Limb (tissue), 2 donors: ENCODE data around the gene EMC7.
"Not testable (repeated sequence)": the region's sequence is repeated elsewhere in the genome, so short reads cannot be mapped to it uniquely, and the experiment has no call there.

ENCODE experiments used
- DNase-seq, 2 donors: peaks; one replicate each; pipeline ENCODE4 v3.0.0-alpha.2; 2016; ENCODE audit errors: extremely low spot score in 2 of 2

EMC7 gene

GRCh38 chr15:34085746-34086145, 15.9 kb downstream of the EMC7 start:
- no peak for DNase-seq

- DNase-seq: no peak
These were observed 17.6 kb downstream of the EMC7 start for GRCh38 chr15:34084086-34084485.

GRCh38 chr15:34079904-34080303, 21.8 kb downstream of the EMC7 start:
- no peak for DNase-seq

GRCh38 chr15:34078900-34079299, 22.8 kb downstream of the EMC7 start:
- no peak for DNase-seq

- no peak for DNase-seq
These were observed 24.9 kb downstream of the EMC7 start for GRCh38 chr15:34076785-34077184.

- DNase-seq: no peak
These were observed 31.7 kb downstream of the EMC7 start for GRCh38 chr15:34070003-34070402.

GRCh38 chr15:34065941-34066340, 35.7 kb downstream of the EMC7 start:
- no peak for DNase-seq

- DNase-seq: no peak
These were observed 36.4 kb downstream of the EMC7 start for GRCh38 chr15:34065261-34065660.

- no peak for DNase-seq
These were observed 37.2 kb downstream of the EMC7 start for GRCh38 chr15:34064438-34064837.

GRCh38 chr15:34059946-34060345, 41.7 kb downstream of the EMC7 start:
- DNase-seq: no peak

GRCh38 chr15:34059476-34059875, 42.2 kb downstream of the EMC7 start:
- no peak for DNase-seq

- no peak for DNase-seq
These were observed 44.8 kb downstream of the EMC7 start for GRCh38 chr15:34056911-34057310.

- DNase-seq: no peak
These were observed 45.6 kb downstream of the EMC7 start for GRCh38 chr15:34055868-34056595.

- no peak for DNase-seq
These were observed 47.5 kb downstream of the EMC7 start for GRCh38 chr15:34054081-34054707.

GRCh38 chr15:34050385-34050784, 51.3 kb downstream of the EMC7 start:
- not testable (repeated sequence) for DNase-seq

GRCh38 chr15:34049112-34049511, 52.5 kb downstream of the EMC7 start:
- DNase-seq: no peak

GRCh38 chr15:34047893-34048775, 53.5 kb downstream of the EMC7 start:
- DNase-seq: no peak

- no peak for DNase-seq
These were observed 55.1 kb downstream of the EMC7 start for GRCh38 chr15:34046471-34047145.

- DNase-seq: no peak
These were observed 57.8 kb downstream of the EMC7 start for GRCh38 chr15:34043813-34044212.

- DNase-seq: no peak
These were observed 58.3 kb downstream of the EMC7 start for GRCh38 chr15:34043391-34043790.

GRCh38 chr15:34039790-34040113, 61.9 kb downstream of the EMC7 start:
- DNase-seq: no peak
